PFSK-1 (cell line): ENCODE data around the gene CAMK4.

ENCODE experiments used
- FOXP2 ChIP-seq: optimal IDR thresholded peaks from 2 replicates; pipeline ENCODE3; 2011; ENCODE audit warnings: borderline replicate concordance, control low read depth, inconsistent platforms; ENCODE audit not compliant: insufficient read depth; ENCODE audit errors: extremely low read length, extremely low read depth
- POLR2AphosphoS5 ChIP-seq: IDR thresholded peaks from 2 replicates; pipeline ENCODE4 v1.6.1; 2012; ENCODE audit warnings: low read depth, mild to moderate bottlenecking, control low read depth, low read length, moderate library complexity
- SIN3A ChIP-seq: IDR thresholded peaks from 2 replicates; pipeline ENCODE4 v1.6.1; 2012; ENCODE audit warnings: mild to moderate bottlenecking, low read length, moderate library complexity, borderline replicate concordance; ENCODE audit not compliant: insufficient read depth
- TAF1 ChIP-seq: IDR thresholded peaks from 2 replicates; pipeline ENCODE4 v1.6.1; 2012; ENCODE audit warnings: low read length, control low read depth, borderline replicate concordance; ENCODE audit not compliant: insufficient read depth
- TF ChIP-seq, protein P1 (sequence below), 2 experiments: IDR thresholded peaks; 2 replicates each; pipeline versions ENCODE4 v1.6.1 to v1.8.0; 2011 to 2012; ENCODE audit warnings: low read depth in 2 of 2, low read length in 2 of 2, control low read depth in 1 of 2, inconsistent platforms in 1 of 2, mild to moderate bottlenecking in 1 of 2, moderate library complexity in 1 of 2; ENCODE audit not compliant: insufficient read depth in 1 of 2

The CAMK4 gene

DNA sequence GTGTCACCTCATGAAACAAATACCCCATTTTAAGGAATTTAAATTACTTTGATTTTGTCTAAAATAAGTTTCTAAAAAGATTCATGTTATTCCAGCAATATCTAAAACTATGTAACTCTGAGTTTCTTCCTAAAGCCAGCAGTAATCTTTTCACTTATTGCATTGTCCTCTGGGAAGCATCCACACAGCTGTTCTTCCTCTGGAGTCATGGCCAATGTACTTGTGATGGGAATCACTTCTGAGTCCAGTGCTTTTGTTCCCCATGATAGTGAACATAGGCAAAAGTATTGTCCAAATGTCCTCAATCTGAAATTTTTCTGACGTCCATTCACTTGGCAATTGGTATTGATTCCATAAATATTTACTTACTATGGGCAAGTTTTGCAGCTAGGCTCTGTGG, 163.2 kb downstream of the CAMK4 start:
- TF ChIP-seq POLR2AphosphoS5 (no peak), SIN3A (no peak), FOXP2 (no peak)
- TF ChIP-seq, protein P1, sequence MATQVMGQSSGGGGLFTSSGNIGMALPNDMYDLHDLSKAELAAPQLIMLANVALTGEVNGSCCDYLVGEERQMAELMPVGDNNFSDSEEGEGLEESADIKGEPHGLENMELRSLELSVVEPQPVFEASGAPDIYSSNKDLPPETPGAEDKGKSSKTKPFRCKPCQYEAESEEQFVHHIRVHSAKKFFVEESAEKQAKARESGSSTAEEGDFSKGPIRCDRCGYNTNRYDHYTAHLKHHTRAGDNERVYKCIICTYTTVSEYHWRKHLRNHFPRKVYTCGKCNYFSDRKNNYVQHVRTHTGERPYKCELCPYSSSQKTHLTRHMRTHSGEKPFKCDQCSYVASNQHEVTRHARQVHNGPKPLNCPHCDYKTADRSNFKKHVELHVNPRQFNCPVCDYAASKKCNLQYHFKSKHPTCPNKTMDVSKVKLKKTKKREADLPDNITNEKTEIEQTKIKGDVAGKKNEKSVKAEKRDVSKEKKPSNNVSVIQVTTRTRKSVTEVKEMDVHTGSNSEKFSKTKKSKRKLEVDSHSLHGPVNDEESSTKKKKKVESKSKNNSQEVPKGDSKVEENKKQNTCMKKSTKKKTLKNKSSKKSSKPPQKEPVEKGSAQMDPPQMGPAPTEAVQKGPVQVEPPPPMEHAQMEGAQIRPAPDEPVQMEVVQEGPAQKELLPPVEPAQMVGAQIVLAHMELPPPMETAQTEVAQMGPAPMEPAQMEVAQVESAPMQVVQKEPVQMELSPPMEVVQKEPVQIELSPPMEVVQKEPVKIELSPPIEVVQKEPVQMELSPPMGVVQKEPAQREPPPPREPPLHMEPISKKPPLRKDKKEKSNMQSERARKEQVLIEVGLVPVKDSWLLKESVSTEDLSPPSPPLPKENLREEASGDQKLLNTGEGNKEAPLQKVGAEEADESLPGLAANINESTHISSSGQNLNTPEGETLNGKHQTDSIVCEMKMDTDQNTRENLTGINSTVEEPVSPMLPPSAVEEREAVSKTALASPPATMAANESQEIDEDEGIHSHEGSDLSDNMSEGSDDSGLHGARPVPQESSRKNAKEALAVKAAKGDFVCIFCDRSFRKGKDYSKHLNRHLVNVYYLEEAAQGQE (IDR thresholded peaks at IDR 0.05; ENCODE audit: insufficient read depth in 1 of 2, low read depth in 2 of 2, low read length in 2 of 2), result no peak

GRCh38 chr5:111389390-111390082, 165.4 kb downstream of the CAMK4 start:
- no peak for TF ChIP-seq FOXP2
- no peak for TF ChIP-seq TAF1
- TF ChIP-seq POLR2AphosphoS5, result no peak
- TF ChIP-seq SIN3A, result no peak
- TF ChIP-seq, protein P1 (IDR thresholded peaks at IDR 0.05; ENCODE audit: insufficient read depth in 1 of 2, low read depth in 2 of 2, low read length in 2 of 2), result no peak

GRCh38 chr5:111392181-111392580, 168.0 kb downstream of the CAMK4 start:
- TF ChIP-seq SIN3A (no peak), POLR2AphosphoS5 (no peak), FOXP2 (no peak), TAF1 (no peak)
- TF ChIP-seq, protein P1 (IDR thresholded peaks at IDR 0.05; ENCODE audit: insufficient read depth in 1 of 2, low read depth in 2 of 2, low read length in 2 of 2), result no peak

DNA sequence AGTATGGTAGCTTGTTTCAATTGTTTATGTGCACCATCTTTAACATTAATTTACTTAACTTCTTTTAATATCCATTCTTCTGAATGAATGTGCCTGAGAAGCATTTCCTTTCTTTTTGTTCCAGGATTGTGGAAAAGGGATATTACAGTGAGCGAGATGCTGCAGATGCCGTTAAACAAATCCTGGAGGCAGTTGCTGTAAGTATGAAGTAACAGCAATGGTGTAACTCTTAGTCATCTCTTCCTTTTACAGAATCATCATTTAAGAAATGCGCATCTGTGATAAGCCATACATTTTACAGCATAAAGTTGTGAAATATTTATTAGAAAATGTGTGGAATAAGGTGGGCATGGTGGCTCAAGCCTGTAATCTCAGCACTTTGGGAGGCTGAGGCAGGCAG, 170.4 kb downstream of the CAMK4 start:
- TF ChIP-seq, protein P1 (IDR thresholded peaks at IDR 0.05; ENCODE audit: insufficient read depth in 1 of 2, low read depth in 2 of 2, low read length in 2 of 2), result no peak
- TF ChIP-seq POLR2AphosphoS5, result no peak
- TF ChIP-seq TAF1, result no peak
- no peak for TF ChIP-seq FOXP2
- no peak for TF ChIP-seq SIN3A

DNA sequence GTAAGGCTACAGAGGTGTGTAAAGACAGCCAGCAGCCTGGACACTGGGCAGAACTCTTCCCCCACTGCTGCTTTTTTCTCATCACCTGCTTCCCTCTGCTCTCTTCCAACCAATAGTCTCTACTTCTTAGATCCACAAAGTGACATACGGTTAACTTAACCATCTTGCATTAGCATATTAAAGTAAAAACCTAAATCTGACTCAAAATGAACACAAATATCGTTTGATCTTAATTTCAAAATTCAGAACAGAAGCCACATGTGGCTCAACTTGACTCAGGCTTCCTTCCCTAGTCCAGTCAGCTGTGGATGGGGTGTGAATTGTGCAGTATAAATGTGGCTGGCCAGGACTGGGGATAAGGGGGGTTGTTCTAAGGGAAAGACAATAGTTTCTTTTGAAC, 173.8 kb downstream of the CAMK4 start:
- TF ChIP-seq FOXP2 (no peak), TAF1 (no peak), SIN3A (no peak), POLR2AphosphoS5 (no peak)
- TF ChIP-seq, protein P1 (IDR thresholded peaks at IDR 0.05; ENCODE audit: insufficient read depth in 1 of 2, low read depth in 2 of 2, low read length in 2 of 2), result no peak
